Measurements from ENCODE around the gene CTNNA1. TPM values are rescaled to one million over a fixed set of nuclear protein-coding genes. Genes with fewer than 3 reads are reported as not detected.

Gene CTNNA1
- total and polyA plus RNA-seq, 2 of the 8 experiments (the other 6 are each of a cell fraction or from before 2014, with no cell fraction given) = 115 to 349 TPM

GRCh38 chr5:138909734-138910133 is 156.5 kb downstream of the CTNNA1 start:
- no peak overlapping the region for H2AK5ac ChIP-seq (ENCODE audit: low read depth, low read length)

More at GRCh38 chr5:138909734-138910133, 156.5 kb downstream of the CTNNA1 start:
- Histone ChIP-seq H3K4ac (replicated peaks; ENCODE audit: insufficient read length, low read depth, low read length) (no peak overlapping the region), H2BK120ac (replicated peaks; ENCODE audit: low read depth, low read length) (no peak overlapping the region), H3K23me2 (ENCODE audit: low read depth, low read length) (no peaks in the 10 kb centered on the region), H3K4me3 (ENCODE audit: extremely low read depth in 1 of 4, insufficient read depth in 2 of 4, low read depth in 3 of 4, low read length in 4 of 4) (no peak overlapping the region), H3K4me1 (replicated peaks in 1 of 4; ENCODE audit: control insufficient read depth in 3 of 4, insufficient read depth in 4 of 4, low read length in 3 of 4) (no peaks in the 10 kb centered on the region), H4K5ac (ENCODE audit: insufficient read length, low read depth, low read length) (no peak overlapping the region), H2BK12ac (ENCODE audit: low read depth, low read length) (no peak overlapping the region), H4K91ac (replicated peaks; ENCODE audit: insufficient read length, low read length) (no peak overlapping the region), H3K79me1 (ENCODE audit: low read depth, low read length) (no peaks in the 10 kb centered on the region), H2BK5ac (ENCODE audit: low read depth, low read length) (no peak overlapping the region), H3K9me3 (ENCODE audit: insufficient read depth in 2 of 2, low read depth in 1 of 2, low read length in 1 of 2) (no peaks in the 10 kb centered on the region), H3K56ac (replicated peaks; ENCODE audit: insufficient read length, low read depth, low read length) (no peak overlapping the region), H3K23ac (ENCODE audit: insufficient read length) (no peak overlapping the region), H3K9ac (replicated peaks in 1 of 4; ENCODE audit: extremely low read depth in 1 of 4, low read depth in 3 of 4, low read length in 3 of 4) (no peak overlapping the region), H2BK20ac (ENCODE audit: low read length) (no peak overlapping the region), H2BK15ac (ENCODE audit: low read length) (no peak overlapping the region), H3K27ac (ENCODE audit: low read depth, low read length) (no peak overlapping the region), H2AFZ (ENCODE audit: low read length) (no peak overlapping the region), H3K79me2 (ENCODE audit: control insufficient read depth in 1 of 2, insufficient read depth in 2 of 2, low read length in 2 of 2) (no peaks in the 10 kb centered on the region), H3K18ac (ENCODE audit: extremely low read depth, low read length) (no peak overlapping the region), H3K36me3 (ENCODE audit: control insufficient read depth in 2 of 4, insufficient read depth in 4 of 4, low read length in 3 of 4) (peaks cover 0 to 29% (median 9%) of the 10 kb centered on the region in 4 experiments; a peak in 6 of 8 replicates), H3K27me3 (replicated peaks in 1 of 4; ENCODE audit: control insufficient read depth in 3 of 4, extremely low read depth in 1 of 4, insufficient read depth in 3 of 4, low read length in 3 of 4) (no peaks in the 10 kb centered on the region), H3K4me2 (ENCODE audit: insufficient read depth in 1 of 2, low read depth in 2 of 2, low read length in 2 of 2) (no peak overlapping the region), H3K14ac (ENCODE audit: insufficient read length) (no peak overlapping the region), H4K20me1 (replicated peaks in 1 of 2; ENCODE audit: control insufficient read depth in 1 of 2, insufficient read depth in 2 of 2, low read length in 2 of 2) (peaks cover 0 to 2% of the 10 kb centered on the region in 2 experiments), H4K8ac (ENCODE audit: extremely low read depth, insufficient read depth, low read length) (no peak overlapping the region)
- TF ChIP-seq ZNF274 (IDR thresholded peaks at IDR 0.05; ENCODE audit: borderline replicate concordance, extremely low read depth, low read length) (no peak), RXRA (IDR thresholded peaks at IDR 0.05; ENCODE audit: insufficient read depth, low read depth, low read length) (no peak)
- ChIA-PET CTCF (ENCODE audit: partially characterized antibody) (interaction anchor here (1.0 to 1.3 kb wide), 2 partner anchors 11 to 36 kb away, joined by 3 to 5 read pairs; no protein-coding TSS in a partner anchor), POLR2A (ENCODE audit: partially characterized antibody) (no interaction called here)
- DNase-seq (ENCODE audit: low read depth in 1 of 2, low spot score in 2 of 2) = no peak
- no peak for FAIRE-seq
- 85% methylated on average over 2 of the region's 2 CpGs; no CpG with 5 or more reads in 1 of the 2 experiments for WGBS, 2 experiments (ENCODE audit: extremely low coverage in 1 of 2, insufficient coverage in 1 of 2, insufficient read length in 1 of 2, insufficient replicate concordance in 2 of 2, low coverage in 1 of 2, low lambda C conversion rate in 2 of 2, missing lambda C conversion rate in 1 of 2)
